Astrocyte (in vitro differentiated cells and primary cell): ENCODE data around the gene CDX1. TPM values are rescaled to one million over a fixed set of nuclear protein-coding genes. Genes with fewer than 3 reads are reported as not detected.

ENCODE experiments used
- DNase-seq: peaks from one replicate; pipeline ENCODE4 v3.0.0-alpha.2; 2010; ENCODE audit warnings: low read depth
- FAIRE-seq: peaks from 2 replicates; lab custom pipeline; 2011; peaks lifted over from hg19 to GRCh38; lab: Jason Lieb, UNC
- H2AFZ ChIP-seq: 2 replicates; pipeline ENCODE4 v1.6.0; 2012; ENCODE audit warnings: low read depth, low read length, inconsistent platforms
- H3K27ac ChIP-seq: 2 replicates; pipeline ENCODE4 v1.5.1; 2011; ENCODE audit warnings: low read depth, low read length, inconsistent platforms
- H3K27me3 ChIP-seq: 2 replicates; pipeline ENCODE4 v1.6.0; 2011; ENCODE audit warnings: low read length, inconsistent platforms; ENCODE audit not compliant: insufficient read depth
- H3K36me3 ChIP-seq: 2 replicates; pipeline ENCODE4 v1.5.1; 2011; ENCODE audit warnings: low read length, inconsistent platforms; ENCODE audit not compliant: insufficient read depth
- H3K4me1 ChIP-seq: 2 replicates; pipeline ENCODE4 v1.5.1; 2011; ENCODE audit warnings: low read length, inconsistent platforms; ENCODE audit not compliant: insufficient read depth
- H3K4me2 ChIP-seq: 2 replicates; pipeline ENCODE4 v1.6.0; 2012; ENCODE audit warnings: low read length, inconsistent platforms
- H3K4me3 ChIP-seq: 2 replicates; pipeline ENCODE4 v1.5.1; 2011; ENCODE audit warnings: low read depth, mild to moderate bottlenecking, low read length, inconsistent platforms; ENCODE audit not compliant: insufficient read depth
- H3K79me2 ChIP-seq: 2 replicates; pipeline ENCODE4 v1.6.0; 2012; ENCODE audit warnings: mild to moderate bottlenecking, low read length, inconsistent platforms; ENCODE audit not compliant: insufficient read depth
- H3K9ac ChIP-seq: 2 replicates; pipeline ENCODE4 v1.6.0; 2012; ENCODE audit warnings: mild to moderate bottlenecking, low read length, inconsistent platforms
- H3K9me3 ChIP-seq: 2 replicates; pipeline ENCODE4 v1.5.1; 2012; ENCODE audit warnings: low read depth, mild to moderate bottlenecking, low read length, inconsistent platforms; ENCODE audit not compliant: insufficient read depth
- H4K20me1 ChIP-seq: 2 replicates; pipeline ENCODE4 v1.6.0; 2012; ENCODE audit warnings: low read length, inconsistent platforms; ENCODE audit not compliant: insufficient read depth
- H3K27ac Mint-ChIP-seq: one replicate; pipeline ENCODE4 v1.8.0; 2021; ENCODE audit warnings: mild to moderate bottlenecking, mixed read lengths; ENCODE audit not compliant: unreplicated experiment
- H3K27me3 Mint-ChIP-seq: one replicate; pipeline ENCODE4 v1.8.0; 2021; ENCODE audit warnings: low read depth, mixed read lengths; ENCODE audit not compliant: unreplicated experiment
- H3K36me3 Mint-ChIP-seq: one replicate; pipeline ENCODE4 v1.8.0; 2021; ENCODE audit warnings: low read depth, mixed read lengths; ENCODE audit not compliant: unreplicated experiment
- H3K4me1 Mint-ChIP-seq: one replicate; pipeline ENCODE4 v1.8.0; 2021; ENCODE audit warnings: low read depth, mixed read lengths; ENCODE audit not compliant: unreplicated experiment
- H3K4me3 Mint-ChIP-seq: one replicate; pipeline ENCODE4 v1.8.0; 2021; ENCODE audit warnings: mild to moderate bottlenecking, moderate library complexity, mixed read lengths; ENCODE audit not compliant: unreplicated experiment
- H3K9me3 Mint-ChIP-seq: one replicate; pipeline ENCODE4 v1.8.0; 2021; ENCODE audit warnings: mild to moderate bottlenecking, mixed read lengths; ENCODE audit not compliant: unreplicated experiment
- CTCF ChIP-seq: IDR thresholded peaks from 2 replicates; pipeline ENCODE4 v1.5.1; 2011; ENCODE audit warnings: low read depth, mild to moderate bottlenecking, inconsistent platforms, low read length, moderate library complexity; ENCODE audit not compliant: insufficient read depth
- EZH2 ChIP-seq: IDR thresholded peaks from 2 replicates; pipeline ENCODE4 v1.6.1; 2012; ENCODE audit warnings: mild to moderate bottlenecking, low read length, inconsistent platforms; ENCODE audit not compliant: insufficient read depth
- total RNA-seq: library from RNA; stranded (reverse); gene quantifications from 2 replicates; pipeline ENCODE4 v1.2.1, GENCODE V29; 2021

Gene CDX1
- total RNA-seq, 1 donor from 2014 or later = not detected

- TF ChIP-seq CTCF = no peak
- Mint-ChIP-seq H3K36me3 (peaks cover 16% of the 10 kb centered on the region), H3K27me3 (no peaks in the 10 kb centered on the region), H3K4me3 (peak overlapping the region; percentile 34), H3K4me1 (peaks cover 44% of the 10 kb centered on the region), H3K27ac (no peak overlapping the region), H3K9me3 (no peaks in the 10 kb centered on the region)
- Histone ChIP-seq H3K79me2 (peaks cover 37% of the 10 kb centered on the region), H3K4me2 (peak overlapping the region; percentile 82), H3K9me3 (no peaks in the 10 kb centered on the region), H3K27ac (peak overlapping the region; percentile 99), H3K4me1 (peaks cover 61% of the 10 kb centered on the region), H4K20me1 (no peaks in the 10 kb centered on the region), H3K9ac (peak overlapping the region; percentile 90), H3K36me3 (peaks cover 12% of the 10 kb centered on the region), H3K4me3 (no peak overlapping the region), H2AFZ (no peak overlapping the region), H3K27me3 (no peaks in the 10 kb centered on the region)
- DNase-seq (no peak), FAIRE-seq (no peak)
Measured at GRCh38 chr5:150136305-150137167, 30.0 kb upstream of the CDX1 start.

GRCh38 chr5:150137168-150137957 is 29.2 kb upstream of the CDX1 start:
- no peak for TF ChIP-seq CTCF
- no peak for TF ChIP-seq EZH2
- H3K9me3 ChIP-seq = no peaks in the 10 kb centered on the region
- peak; percentile 69 for DNase-seq
- H3K36me3 ChIP-seq = peaks cover 12% of the 10 kb centered on the region
- H3K79me2 ChIP-seq = peaks cover 44% of the 10 kb centered on the region
- H3K36me3 Mint-ChIP-seq = peaks cover 16% of the 10 kb centered on the region
- no peak overlapping the region for H3K4me3 ChIP-seq
- H3K4me1 Mint-ChIP-seq = peaks cover 52% of the 10 kb centered on the region
- H3K4me2 ChIP-seq = peak overlapping the region; percentile 82
- peak overlapping the region; percentile 99 for H3K27ac ChIP-seq
- H3K4me3 Mint-ChIP-seq = peak overlapping the region; percentile 66
- H3K4me1 ChIP-seq = peaks cover 70% of the 10 kb centered on the region
- peak overlapping the region; percentile 97 for H3K27ac Mint-ChIP-seq
- FAIRE-seq = no peak
- H3K27me3 ChIP-seq = no peaks in the 10 kb centered on the region
- no peak overlapping the region for H2AFZ ChIP-seq
- H3K9me3 Mint-ChIP-seq = no peaks in the 10 kb centered on the region
- no peaks in the 10 kb centered on the region for H3K27me3 Mint-ChIP-seq
- H4K20me1 ChIP-seq = no peaks in the 10 kb centered on the region
- peak overlapping the region; percentile 90 for H3K9ac ChIP-seq
